Measurements from ENCODE around the gene ITGAX.

DNA sequence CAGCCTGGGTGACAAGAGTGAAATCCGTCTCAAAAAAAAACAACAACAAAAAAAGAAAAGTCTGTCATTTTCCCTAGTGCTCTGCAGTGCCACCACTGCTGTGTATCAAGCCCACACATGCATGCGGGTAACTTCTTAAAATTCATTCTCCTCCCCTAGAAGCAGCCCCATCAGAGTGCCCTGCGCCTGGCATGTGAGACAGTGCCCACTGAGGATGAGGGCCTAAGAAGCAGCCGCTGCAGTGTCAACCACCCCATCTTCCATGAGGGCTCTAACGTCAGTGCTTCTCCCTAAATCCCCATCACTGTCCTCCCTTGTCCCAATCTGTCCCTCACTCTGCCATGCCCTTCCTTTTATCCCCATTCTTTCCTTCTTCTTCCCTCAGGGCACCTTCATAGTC is 62.9 kb downstream of the ITGAX start:
- no peak for TF ChIP-seq CTCF (IDR thresholded peaks at IDR 0.05)
- TF ChIP-seq POLR2A (IDR thresholded peaks at IDR 0.05): no peak
- TF ChIP-seq POLR2AphosphoS5 (IDR thresholded peaks at IDR 0.05): no peak
